Upper lobe of left lung (tissue), 4 donors: ENCODE data around the gene DNAJB1.

Experiments used
- POLR2A ChIP-seq, 4 donors: fragments of 450-650 bp; IDR thresholded peaks; one replicate each; pipeline ENCODE4 v1.5.1; 2016 to 2017; ENCODE audit warnings: antibody characterized with exemption in 4 of 4, mild to moderate bottlenecking in 2 of 4
- TF ChIP-seq, protein P1 (sequence below), 6 experiments: fragments of 450-650 bp in 4 of 6; fragments of 200-600 bp in 2 of 6; sonication (generic) in 2 of 6; IDR thresholded peaks; one replicate each; pipeline ENCODE4 v1.5.1; 2016 to 2019; ENCODE audit warnings: antibody characterized with exemption in 6 of 6

- TF ChIP-seq, protein P1, sequence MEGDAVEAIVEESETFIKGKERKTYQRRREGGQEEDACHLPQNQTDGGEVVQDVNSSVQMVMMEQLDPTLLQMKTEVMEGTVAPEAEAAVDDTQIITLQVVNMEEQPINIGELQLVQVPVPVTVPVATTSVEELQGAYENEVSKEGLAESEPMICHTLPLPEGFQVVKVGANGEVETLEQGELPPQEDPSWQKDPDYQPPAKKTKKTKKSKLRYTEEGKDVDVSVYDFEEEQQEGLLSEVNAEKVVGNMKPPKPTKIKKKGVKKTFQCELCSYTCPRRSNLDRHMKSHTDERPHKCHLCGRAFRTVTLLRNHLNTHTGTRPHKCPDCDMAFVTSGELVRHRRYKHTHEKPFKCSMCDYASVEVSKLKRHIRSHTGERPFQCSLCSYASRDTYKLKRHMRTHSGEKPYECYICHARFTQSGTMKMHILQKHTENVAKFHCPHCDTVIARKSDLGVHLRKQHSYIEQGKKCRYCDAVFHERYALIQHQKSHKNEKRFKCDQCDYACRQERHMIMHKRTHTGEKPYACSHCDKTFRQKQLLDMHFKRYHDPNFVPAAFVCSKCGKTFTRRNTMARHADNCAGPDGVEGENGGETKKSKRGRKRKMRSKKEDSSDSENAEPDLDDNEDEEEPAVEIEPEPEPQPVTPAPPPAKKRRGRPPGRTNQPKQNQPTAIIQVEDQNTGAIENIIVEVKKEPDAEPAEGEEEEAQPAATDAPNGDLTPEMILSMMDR (IDR thresholded peaks at IDR 0.05) = no peak
- TF ChIP-seq POLR2A (IDR thresholded peaks at IDR 0.05) = no peak
Observed at GRCh38 chr19:14561249-14561648, 43.1 kb upstream of the DNAJB1 start.
